GM18867 (cell line): ENCODE data around the gene TOPBP1.
"Not testable (repeated sequence)": the region's sequence is repeated elsewhere in the genome, so short reads cannot be mapped to it uniquely, and the experiment has no call there.

Source experiments
- ATAC-seq: cut with Tn5 transposase; IDR thresholded peaks from one replicate; pipeline ENCODE4 v1.9.1; 2021; ENCODE audit warnings: mild to moderate bottlenecking, moderate library complexity; ENCODE audit not compliant: unreplicated experiment

The TOPBP1 gene

GRCh38 chr3:133661454-133662277 is at the start of gene TOPBP1:
TOPBP1 (minus strand) TSS chr3:133661941; CDS start chr3:133661127, 814 bp downstream.
- peak; percentile 93 for ATAC-seq

- no peak for ATAC-seq
Measured at GRCh38 chr3:133711013-133711412, 49.3 kb upstream of the TOPBP1 start.

- no peak for ATAC-seq
Measured at GRCh38 chr3:133709139-133709750, 47.5 kb upstream of the TOPBP1 start.

- ATAC-seq: no peak
Measured at GRCh38 chr3:133706033-133706432, 44.3 kb upstream of the TOPBP1 start.

DNA sequence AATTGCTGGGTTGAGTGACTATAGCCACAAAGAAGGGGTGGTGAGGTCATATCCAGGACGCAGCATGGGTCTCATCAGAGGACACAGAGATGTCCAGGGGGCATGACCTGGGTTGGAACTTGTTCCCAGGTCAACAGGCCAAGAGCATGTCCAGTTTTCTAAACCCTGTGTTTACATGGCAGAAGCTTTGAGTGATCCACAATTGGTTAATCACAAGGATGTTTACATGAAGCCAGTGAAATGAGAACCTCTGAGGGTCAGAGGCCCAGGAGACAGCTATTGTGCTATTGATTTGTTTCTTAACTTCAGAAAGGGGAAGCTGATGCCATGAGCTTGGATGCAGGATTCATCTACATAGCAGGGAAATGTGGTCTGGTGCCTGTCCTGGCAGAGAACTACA is 42.2 kb upstream of the TOPBP1 start:
- ATAC-seq: no peak

DNA sequence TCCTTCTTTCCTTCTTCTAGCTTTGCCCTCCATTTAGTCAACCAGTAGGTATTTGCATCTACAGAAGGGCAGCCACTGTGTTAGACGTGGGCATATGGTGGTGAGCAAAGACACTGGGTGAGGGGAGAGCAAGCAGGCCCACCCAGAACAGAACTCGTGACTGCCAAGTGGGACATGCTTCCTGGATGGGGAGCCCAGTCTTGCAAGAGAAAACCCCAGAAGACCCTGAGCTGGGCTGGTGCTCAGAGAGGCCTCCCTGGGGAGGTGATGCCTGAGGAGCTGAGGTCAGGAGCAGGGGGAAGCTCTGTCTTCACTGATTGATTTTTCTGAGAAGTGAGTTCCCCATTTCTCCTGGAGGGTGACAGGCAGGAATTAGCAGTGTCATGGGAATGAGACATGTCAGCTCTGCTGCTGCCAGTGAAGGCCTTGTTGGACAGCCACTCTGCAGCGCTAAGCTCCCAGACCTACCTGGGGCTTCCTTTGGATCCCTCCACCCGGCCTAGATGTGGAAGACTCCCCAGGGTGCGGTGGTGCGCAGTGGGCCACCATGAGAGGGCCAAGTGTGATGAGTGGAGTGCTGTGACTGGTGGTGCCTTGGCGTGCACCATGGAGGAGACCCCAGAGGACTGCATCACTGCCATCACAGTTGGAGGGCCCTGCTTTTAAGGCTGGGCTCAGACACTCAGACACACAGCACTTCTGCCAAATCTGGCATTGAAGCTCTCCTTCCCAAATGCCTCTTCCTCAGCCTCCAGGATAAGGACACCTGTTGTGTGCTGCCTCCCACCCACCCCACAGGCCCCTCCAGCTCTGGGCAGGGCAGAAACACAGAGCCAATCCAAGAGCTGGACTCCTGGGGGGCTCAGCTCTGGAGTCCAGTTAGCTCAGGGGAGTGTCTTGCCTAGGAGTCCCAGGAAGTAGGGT is 40.0 kb upstream of the TOPBP1 start:
- no peak for ATAC-seq

DNA sequence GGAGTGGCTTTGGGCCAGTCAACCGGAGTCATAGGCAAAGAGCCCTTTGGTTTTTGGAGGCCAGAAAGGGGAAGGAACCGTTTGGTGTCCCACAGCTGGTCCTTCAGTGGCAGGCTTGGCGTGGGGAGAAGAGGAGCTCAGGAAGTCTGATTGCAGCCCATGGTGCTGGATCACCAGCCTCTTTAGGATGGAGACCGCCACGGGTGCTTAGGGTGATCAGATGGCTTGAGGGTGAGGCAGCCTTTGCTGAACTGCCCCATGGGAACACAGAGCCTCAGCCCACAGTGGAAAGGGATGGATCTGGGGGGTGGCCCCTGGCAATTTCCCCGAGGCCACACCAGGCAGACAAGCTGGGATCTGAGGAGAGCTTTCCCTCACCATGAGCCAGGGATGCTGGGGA is 38.6 kb upstream of the TOPBP1 start:
- ATAC-seq: no peak

GRCh38 chr3:133699903-133700302 is 38.2 kb upstream of the TOPBP1 start:
- ATAC-seq: no peak

DNA sequence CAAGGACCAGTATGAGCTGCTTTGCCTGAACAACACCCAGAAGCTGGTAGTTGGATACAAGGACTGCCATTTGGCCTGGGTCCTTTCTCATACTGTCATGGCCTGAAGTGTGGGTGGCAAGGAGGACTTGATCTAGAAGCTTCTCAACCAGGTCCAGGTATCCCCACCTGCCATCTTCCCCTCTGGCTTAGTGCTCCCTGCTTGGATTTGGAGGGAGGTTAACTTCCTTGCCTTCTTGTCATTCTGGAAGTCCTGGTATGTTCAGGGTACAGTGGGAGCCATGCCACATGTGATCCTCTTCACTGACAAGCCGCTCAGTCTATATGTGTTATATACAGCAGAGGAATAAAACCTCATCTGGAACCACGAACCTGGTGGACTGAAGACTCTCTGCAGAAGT is 37.7 kb upstream of the TOPBP1 start:
- ATAC-seq: no peak

- no peak for ATAC-seq
Measured at GRCh38 chr3:133697960-133698359, 36.2 kb upstream of the TOPBP1 start.

GRCh38 chr3:133695560-133696171 is 33.9 kb upstream of the TOPBP1 start:
- ATAC-seq: no peak

GRCh38 chr3:133694288-133695268 is 32.8 kb upstream of the TOPBP1 start:
- no peak for ATAC-seq

DNA sequence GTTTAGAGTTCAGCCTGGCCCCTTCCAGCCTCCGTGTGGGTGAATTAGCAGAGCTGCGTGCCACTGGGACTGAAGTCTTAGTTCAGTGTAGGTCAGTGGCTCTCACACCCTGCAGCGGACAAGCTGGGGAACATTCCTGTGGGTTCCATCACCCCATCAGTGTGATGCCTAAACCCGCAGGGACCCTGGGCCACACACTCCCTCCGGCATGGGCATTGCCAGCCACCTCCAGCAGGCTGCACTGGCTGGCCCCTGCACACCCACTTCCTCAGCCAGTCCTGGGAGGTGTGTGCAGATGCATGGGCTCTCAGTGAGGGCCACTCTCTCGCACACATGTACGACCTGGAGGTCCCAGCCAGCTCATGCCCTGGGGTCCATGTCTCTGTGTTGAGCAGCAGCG is 32.1 kb upstream of the TOPBP1 start:
- no peak for ATAC-seq

GRCh38 chr3:133692759-133693158 is 31.0 kb upstream of the TOPBP1 start:
- no peak for ATAC-seq

GRCh38 chr3:133691273-133692107 is 29.7 kb upstream of the TOPBP1 start:
- ATAC-seq: no peak

GRCh38 chr3:133677993-133678392 is 16.3 kb upstream of the TOPBP1 start:
- not testable (repeated sequence) for ATAC-seq

DNA sequence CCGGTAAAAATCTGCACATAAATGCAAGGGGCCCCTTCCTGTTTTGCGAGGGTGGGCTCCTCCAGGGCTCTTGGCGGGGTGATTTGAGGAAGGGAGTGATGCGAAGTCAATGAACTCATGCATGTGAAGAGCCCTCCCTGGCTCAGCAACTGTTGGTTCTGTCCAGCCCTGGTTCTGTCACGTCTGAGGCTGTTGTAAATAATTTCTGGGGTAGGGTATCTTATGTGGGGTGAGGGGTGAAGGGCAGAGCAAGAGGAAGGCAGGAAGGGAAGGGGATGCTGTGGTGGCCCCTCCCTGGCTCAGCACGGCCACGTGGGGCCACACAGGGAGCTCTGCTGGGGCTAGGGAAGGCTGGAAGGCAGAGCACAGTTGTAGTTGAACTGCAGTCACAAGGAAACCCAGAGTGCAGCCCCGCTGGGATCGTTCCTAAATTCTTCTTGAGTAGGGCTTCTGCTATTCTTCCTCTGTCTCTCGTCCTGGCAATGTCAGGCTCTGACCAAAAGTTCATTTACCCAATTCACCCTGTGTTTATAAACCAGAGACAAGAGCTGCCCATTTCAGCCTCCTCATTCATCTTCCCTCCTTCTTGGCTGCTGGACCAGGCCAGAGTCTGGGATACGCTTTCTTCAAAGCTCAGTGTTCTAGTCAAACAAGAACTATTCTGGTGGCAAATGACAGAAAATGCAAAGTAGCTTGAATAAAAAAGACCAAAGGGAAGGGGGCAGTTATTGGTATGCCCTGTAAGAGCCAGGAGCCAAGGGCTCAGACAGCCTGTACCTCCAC is 14.8 kb upstream of the TOPBP1 start:
- ATAC-seq: no peak
